ENCODE measurements around the gene FYCO1.

- no peak for TF ChIP-seq CTCF (IDR thresholded peaks at IDR 0.05; ENCODE audit: insufficient read depth, low read length)
- TF ChIP-seq REST (IDR thresholded peaks at IDR 0.05; ENCODE audit: insufficient replicate concordance, low read depth), result no peak
Measured at GRCh38 chr3:45915518-45916231, 79.9 kb downstream of the FYCO1 start.

All from HL-60 (cell line).